SU-DHL-6 (cell line): Measurements from ENCODE around the gene RPTOR.

Experiments used
- EZH2phosphoT487 ChIP-seq: fragments of 200-600 bp; sonication (generic), shearing (Covaris generic); conservative IDR thresholded peaks from 2 replicates; pipeline ENCODE4 v1.6.1; 2018; ENCODE audit warnings: mild to moderate bottlenecking, antibody characterized with exemption, low read length, moderate library complexity, mixed read lengths
- TF ChIP-seq, protein P1 (sequence below): fragments of 200-600 bp; sonication (generic); IDR thresholded peaks from one replicate; pipeline ENCODE4 v1.5.1; 2017; ENCODE audit warnings: antibody characterized with exemption, mild to moderate bottlenecking, low read length, moderate library complexity; ENCODE audit not compliant: insufficient read depth, poor library complexity, severe bottlenecking

DNA sequence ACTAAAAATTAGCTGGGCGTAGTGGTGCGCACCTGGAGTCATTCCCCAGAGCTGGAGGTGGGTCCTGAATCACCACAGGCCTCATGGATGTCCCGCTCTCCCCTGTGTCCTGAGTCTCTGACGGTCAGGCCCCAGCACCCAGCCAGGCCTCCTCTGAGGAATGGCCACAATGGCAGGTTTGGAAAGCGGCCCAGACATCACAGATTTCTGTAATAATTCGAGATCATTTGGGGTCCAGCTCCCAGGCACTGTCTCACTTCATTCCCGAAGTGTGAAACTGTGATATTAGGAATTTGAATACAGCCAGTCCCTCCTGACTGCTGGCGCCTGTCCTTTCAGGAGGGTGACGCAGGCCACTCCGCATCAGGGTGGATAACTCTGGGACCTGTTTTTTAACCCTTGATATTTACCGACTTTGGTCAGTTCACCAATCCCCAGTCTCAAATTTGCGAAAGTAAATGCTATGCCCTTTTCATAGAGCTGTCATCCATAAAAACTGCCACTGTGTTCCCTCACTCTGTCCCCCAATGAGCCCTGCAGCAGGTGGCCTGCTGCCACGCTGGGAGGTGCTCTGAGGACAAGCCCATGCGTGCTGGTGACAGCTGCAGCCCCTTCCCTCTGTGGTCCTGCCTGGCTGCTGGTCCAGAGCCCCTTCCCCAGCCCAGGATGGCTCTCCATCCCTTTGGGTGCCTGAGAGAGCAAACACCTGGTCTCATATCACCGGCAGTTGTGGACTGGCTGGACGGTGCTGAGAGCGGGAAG, 28.3 kb upstream of the RPTOR start:
- TF ChIP-seq, protein P1, sequence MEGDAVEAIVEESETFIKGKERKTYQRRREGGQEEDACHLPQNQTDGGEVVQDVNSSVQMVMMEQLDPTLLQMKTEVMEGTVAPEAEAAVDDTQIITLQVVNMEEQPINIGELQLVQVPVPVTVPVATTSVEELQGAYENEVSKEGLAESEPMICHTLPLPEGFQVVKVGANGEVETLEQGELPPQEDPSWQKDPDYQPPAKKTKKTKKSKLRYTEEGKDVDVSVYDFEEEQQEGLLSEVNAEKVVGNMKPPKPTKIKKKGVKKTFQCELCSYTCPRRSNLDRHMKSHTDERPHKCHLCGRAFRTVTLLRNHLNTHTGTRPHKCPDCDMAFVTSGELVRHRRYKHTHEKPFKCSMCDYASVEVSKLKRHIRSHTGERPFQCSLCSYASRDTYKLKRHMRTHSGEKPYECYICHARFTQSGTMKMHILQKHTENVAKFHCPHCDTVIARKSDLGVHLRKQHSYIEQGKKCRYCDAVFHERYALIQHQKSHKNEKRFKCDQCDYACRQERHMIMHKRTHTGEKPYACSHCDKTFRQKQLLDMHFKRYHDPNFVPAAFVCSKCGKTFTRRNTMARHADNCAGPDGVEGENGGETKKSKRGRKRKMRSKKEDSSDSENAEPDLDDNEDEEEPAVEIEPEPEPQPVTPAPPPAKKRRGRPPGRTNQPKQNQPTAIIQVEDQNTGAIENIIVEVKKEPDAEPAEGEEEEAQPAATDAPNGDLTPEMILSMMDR, result no peak
- no peak for TF ChIP-seq EZH2phosphoT487
